OCI-LY1 (cell line): ENCODE data around the gene ZNF385D.

ENCODE experiments used
- H2AFZ ChIP-seq: fragments of 200-600 bp; sonication (generic), shearing (Covaris generic); 2 replicates; pipeline ENCODE4 v1.6.0; 2014; ENCODE audit warnings: antibody characterized with exemption, mild to moderate bottlenecking, low read length
- H3F3A ChIP-seq: fragments of 200-600 bp; sonication (generic), shearing (Covaris generic); 2 replicates; pipeline ENCODE4 v1.6.0; 2014; ENCODE audit warnings: mild to moderate bottlenecking, antibody characterized with exemption, low read length, moderate library complexity; ENCODE audit not compliant: insufficient read depth
- H3K27ac ChIP-seq: fragments of 200-600 bp; sonication (generic); 2 replicates; pipeline ENCODE4 v1.5.1; 2014; ENCODE audit warnings: low read length, mixed run types, mild to moderate bottlenecking, low read depth; ENCODE audit not compliant: poor library complexity, severe bottlenecking
- H3K27me3 ChIP-seq: fragments of 200-600 bp; sonication (generic); 2 replicates; pipeline ENCODE4 v1.6.0; 2014; ENCODE audit warnings: antibody characterized with exemption, mild to moderate bottlenecking, low read length, moderate library complexity; ENCODE audit not compliant: insufficient read depth
- H3K36me3 ChIP-seq: fragments of 200-600 bp; sonication (generic); 2 replicates; pipeline ENCODE4 v1.6.1; 2014; ENCODE audit warnings: mild to moderate bottlenecking, antibody characterized with exemption, low read length, moderate library complexity, mixed read lengths; ENCODE audit not compliant: insufficient read depth
- H3K4me1 ChIP-seq: fragments of 200-600 bp; sonication (generic); 2 replicates; pipeline ENCODE4 v1.5.1; 2014; ENCODE audit warnings: mild to moderate bottlenecking, low read length, moderate library complexity; ENCODE audit not compliant: insufficient read depth, severe bottlenecking
- H3K4me2 ChIP-seq: fragments of 200-600 bp; sonication (generic), shearing (Covaris generic); 2 replicates; pipeline ENCODE4 v1.6.1; 2014; ENCODE audit warnings: low read length
- H3K4me3 ChIP-seq: fragments of 200-600 bp; sonication (generic); 2 replicates; pipeline ENCODE4 v1.5.1; 2014; ENCODE audit warnings: low read length, low read depth, mild to moderate bottlenecking, mixed read lengths; ENCODE audit not compliant: poor library complexity, severe bottlenecking
- H3K79me2 ChIP-seq: fragments of 200-600 bp; shearing (Covaris generic); 2 replicates; pipeline ENCODE4 v1.6.1; 2016; ENCODE audit warnings: mixed run types, low read length, mixed read lengths; ENCODE audit not compliant: insufficient read depth
- H3K9ac ChIP-seq: fragments of 200-600 bp; sonication (generic), shearing (Covaris generic); 2 replicates; pipeline ENCODE4 v1.6.1; 2014; ENCODE audit warnings: mild to moderate bottlenecking, low read length, mixed read lengths
- H3K9me2 ChIP-seq: fragments of 200-600 bp; sonication (generic), shearing (Covaris generic); 2 replicates; pipeline ENCODE4 v1.6.1; 2014; ENCODE audit warnings: low read depth, mild to moderate bottlenecking, low read length, mixed read lengths
- H3K9me3 ChIP-seq: fragments of 200-600 bp; shearing (Covaris generic); 2 replicates; pipeline ENCODE4 v1.6.1; 2014; ENCODE audit warnings: low read length, mixed read lengths
- H4K20me1 ChIP-seq: fragments of 200-600 bp; sonication (generic), shearing (Covaris generic); 2 replicates; pipeline ENCODE4 v1.6.0; 2016; ENCODE audit warnings: mild to moderate bottlenecking, low read length; ENCODE audit not compliant: insufficient read depth
- CTCF ChIP-seq: fragments of 200-600 bp; sonication (generic), shearing (Covaris generic); IDR thresholded peaks from 2 replicates; pipeline ENCODE4 v1.5.1; 2017; ENCODE audit warnings: mild to moderate bottlenecking, antibody characterized with exemption, low read length, moderate library complexity, mixed read lengths
- EZH2 ChIP-seq: fragments of 200-600 bp; sonication (generic), shearing (Covaris generic); IDR thresholded peaks from 2 replicates; pipeline ENCODE4 v1.8.0; 2017; ENCODE audit warnings: borderline replicate concordance, mixed run types, mild to moderate bottlenecking, antibody characterized with exemption, low read length, moderate library complexity, mixed read lengths

ZNF385D gene

GRCh38 chr3:21649519-21649918, 101.5 kb downstream of the ZNF385D start:
- H3K27ac ChIP-seq, result no peak overlapping the region
- H3K4me2 ChIP-seq, result no peak overlapping the region
- TF ChIP-seq CTCF, result no peak
- TF ChIP-seq EZH2, result no peak
- H3K9ac ChIP-seq, result no peak overlapping the region
- no peaks in the 10 kb centered on the region for H3K36me3 ChIP-seq
- no peaks in the 10 kb centered on the region for H4K20me1 ChIP-seq
- H3K27me3 ChIP-seq, result no peaks in the 10 kb centered on the region
- no peaks in the 10 kb centered on the region for H3F3A ChIP-seq
- no peaks in the 10 kb centered on the region for H3K9me3 ChIP-seq
- no peak overlapping the region for H2AFZ ChIP-seq
- no peaks in the 10 kb centered on the region for H3K9me2 ChIP-seq
- H3K79me2 ChIP-seq, result no peaks in the 10 kb centered on the region
- no peaks in the 10 kb centered on the region for H3K4me1 ChIP-seq
- no peak overlapping the region for H3K4me3 ChIP-seq

GRCh38 chr3:21647961-21648360, 103.0 kb downstream of the ZNF385D start:
- no peaks in the 10 kb centered on the region for H3K27me3 ChIP-seq
- H3K36me3 ChIP-seq, result no peaks in the 10 kb centered on the region
- no peaks in the 10 kb centered on the region for H3K9me2 ChIP-seq
- TF ChIP-seq EZH2 (no peak), CTCF (no peak)
- no peak overlapping the region for H3K27ac ChIP-seq
- H3K4me2 ChIP-seq, result no peak overlapping the region
- no peak overlapping the region for H3K9ac ChIP-seq
- H3K4me3 ChIP-seq, result no peak overlapping the region
- no peaks in the 10 kb centered on the region for H3K4me1 ChIP-seq
- no peaks in the 10 kb centered on the region for H3K9me3 ChIP-seq
- no peak overlapping the region for H2AFZ ChIP-seq
- H3K79me2 ChIP-seq, result no peaks in the 10 kb centered on the region
- H4K20me1 ChIP-seq, result no peaks in the 10 kb centered on the region
- H3F3A ChIP-seq, result no peaks in the 10 kb centered on the region

- Histone ChIP-seq H2AFZ (no peak overlapping the region), H3K4me1 (no peaks in the 10 kb centered on the region), H3K9me2 (no peaks in the 10 kb centered on the region), H4K20me1 (no peaks in the 10 kb centered on the region), H3K27ac (no peak overlapping the region), H3K4me3 (no peak overlapping the region), H3F3A (no peaks in the 10 kb centered on the region), H3K36me3 (no peaks in the 10 kb centered on the region), H3K4me2 (no peak overlapping the region), H3K79me2 (no peaks in the 10 kb centered on the region), H3K9me3 (no peaks in the 10 kb centered on the region), H3K27me3 (no peaks in the 10 kb centered on the region), H3K9ac (no peak overlapping the region)
- TF ChIP-seq EZH2, result no peak
- TF ChIP-seq CTCF, result no peak
Observed at GRCh38 chr3:21645121-21645897, 105.7 kb downstream of the ZNF385D start.
